ENCODE measurements around the gene NSD2. TPM values are rescaled to one million over a fixed set of nuclear protein-coding genes. Genes with fewer than 3 reads are reported as not detected.

Gene NSD2
- total RNA-seq, 2 donors from 2014 or later, result 64.5 to 115 TPM

- intact Hi-C loops (cut with DNase I, micrococcal nuclease), result no loop called here
- ATAC-seq (no peak), DNase-seq (no peak)
Observed at GRCh38 chr4:1859389-1859753, 11.8 kb upstream of the NSD2 start.

- intact Hi-C loops (cut with DNase I, micrococcal nuclease), result no loop called here
- ATAC-seq (peak; percentile 39), DNase-seq (no peak)
Observed at GRCh38 chr4:1862055-1862911, 8.9 kb upstream of the NSD2 start.

GRCh38 chr4:1862961-1863296 is 8.3 kb upstream of the NSD2 start:
- intact Hi-C loops (cut with DNase I, micrococcal nuclease), result no loop called here

GRCh38 chr4:1863297-1864033 is 7.7 kb upstream of the NSD2 start:
- ATAC-seq, result no peak
- no peak for DNase-seq
- intact Hi-C loops (cut with DNase I, micrococcal nuclease), result no loop called here

More at GRCh38 chr4:1862961-1863296, 8.3 kb upstream of the NSD2 start:
- ATAC-seq, result no peak
- DNase-seq, result no peak

- DNase-seq (no peak), ATAC-seq (no peak)
- intact Hi-C loops (cut with DNase I, micrococcal nuclease), result no loop called here
Observed at GRCh38 chr4:1864076-1865008, 6.9 kb upstream of the NSD2 start.

GRCh38 chr4:1866189-1866661 is 5.0 kb upstream of the NSD2 start:
- intact Hi-C loops (cut with DNase I, micrococcal nuclease), result no loop called here
- DNase-seq, result no peak

GRCh38 chr4:1868293-1868692 is 2.9 kb upstream of the NSD2 start:
- intact Hi-C loops (cut with DNase I, micrococcal nuclease), result no loop called here
- peak; percentile 44 to 71 for DNase-seq

More at GRCh38 chr4:1866189-1866661, 5.0 kb upstream of the NSD2 start:
- no peak for ATAC-seq

GRCh38 chr4:1868912-1869311 is 2.3 kb upstream of the NSD2 start:
- DNase-seq (no peak), ATAC-seq (no peak)
- intact Hi-C loops (cut with DNase I, micrococcal nuclease), result no loop called here

More at GRCh38 chr4:1868293-1868692, 2.9 kb upstream of the NSD2 start:
- ATAC-seq, result peak; percentile 56

GRCh38 chr4:1869530-1870327 is 1.5 kb upstream of the NSD2 start:
- ATAC-seq (peak; percentile 41), DNase-seq (peak; percentile 72 to 74)
- intact Hi-C loops (cut with DNase I, micrococcal nuclease), result no loop called here

GRCh38 chr4:1870328-1870577 is 940 bp upstream of the NSD2 start:
- DNase-seq (peak; percentile 91 to 94), ATAC-seq (peak; percentile 69)
- intact Hi-C loops (cut with DNase I, micrococcal nuclease), result no loop called here

- intact Hi-C loops (cut with DNase I, micrococcal nuclease), result no loop called here
- no peak for DNase-seq
- ATAC-seq, result no peak
Observed at GRCh38 chr4:1871471-1872021, 353 bp downstream of the NSD2 start.

GRCh38 chr4:1872870-1873269 is 1.7 kb downstream of the NSD2 start:
- ATAC-seq (no peak), DNase-seq (no peak)
- intact Hi-C loops (cut with DNase I, micrococcal nuclease), result no loop called here

GRCh38 chr4:1873291-1873690 is 2.1 kb downstream of the NSD2 start:
- DNase-seq (no peak), ATAC-seq (no peak)
- intact Hi-C loops (cut with DNase I, micrococcal nuclease), result no loop called here

GRCh38 chr4:1873776-1874175 is 2.6 kb downstream of the NSD2 start:
- ATAC-seq, result no peak
- intact Hi-C loops (cut with DNase I, micrococcal nuclease), result no loop called here
- no peak for DNase-seq

GRCh38 chr4:1874201-1874600 is 3.0 kb downstream of the NSD2 start:
- DNase-seq (no peak), ATAC-seq (peak; percentile 38)
- intact Hi-C loops (cut with DNase I, micrococcal nuclease), result no loop called here

- intact Hi-C loops (cut with DNase I, micrococcal nuclease), result no loop called here
- no peak for DNase-seq
- no peak for ATAC-seq
Observed at GRCh38 chr4:1879485-1879884, 8.3 kb downstream of the NSD2 start.

GRCh38 chr4:1880332-1880731 is 9.1 kb downstream of the NSD2 start:
- ATAC-seq (peak; percentile 75), DNase-seq (no peak)

GRCh38 chr4:1882850-1883271 is 11.7 kb downstream of the NSD2 start:
- intact Hi-C loops (cut with DNase I, micrococcal nuclease), result no loop called here
- ATAC-seq (no peak), DNase-seq (no peak)

More at GRCh38 chr4:1880332-1880731, 9.1 kb downstream of the NSD2 start:
- intact Hi-C loops (cut with DNase I, micrococcal nuclease), result no loop called here

Measured in left colon (tissue), 2 donors.